ENCODE measurements around the gene CPED1.

CPED1 gene

GRCh38 chr7:121046009-121046408 is 57.5 kb downstream of the CPED1 start:
- no peak for DNase-seq (ENCODE audit: low read depth)
- TF ChIP-seq CTCF (conservative IDR thresholded peaks at IDR 0.05; ENCODE audit: low read depth, low read length) = no peak
- H3K4me3 ChIP-seq (ENCODE audit: low read depth, low read length) = no peak overlapping the region

GRCh38 chr7:121046893-121047468 is 58.5 kb downstream of the CPED1 start:
- no peak for TF ChIP-seq CTCF (conservative IDR thresholded peaks at IDR 0.05; ENCODE audit: low read depth, low read length)
- H3K4me3 ChIP-seq (ENCODE audit: low read depth, low read length) = no peak overlapping the region
- no peak for DNase-seq (ENCODE audit: low read depth)

GRCh38 chr7:121048195-121048594 is 59.7 kb downstream of the CPED1 start:
- H3K4me3 ChIP-seq (ENCODE audit: low read depth, low read length) = no peak overlapping the region
- TF ChIP-seq CTCF (conservative IDR thresholded peaks at IDR 0.05; ENCODE audit: low read depth, low read length) = no peak
- no peak for DNase-seq (ENCODE audit: low read depth)

DNA sequence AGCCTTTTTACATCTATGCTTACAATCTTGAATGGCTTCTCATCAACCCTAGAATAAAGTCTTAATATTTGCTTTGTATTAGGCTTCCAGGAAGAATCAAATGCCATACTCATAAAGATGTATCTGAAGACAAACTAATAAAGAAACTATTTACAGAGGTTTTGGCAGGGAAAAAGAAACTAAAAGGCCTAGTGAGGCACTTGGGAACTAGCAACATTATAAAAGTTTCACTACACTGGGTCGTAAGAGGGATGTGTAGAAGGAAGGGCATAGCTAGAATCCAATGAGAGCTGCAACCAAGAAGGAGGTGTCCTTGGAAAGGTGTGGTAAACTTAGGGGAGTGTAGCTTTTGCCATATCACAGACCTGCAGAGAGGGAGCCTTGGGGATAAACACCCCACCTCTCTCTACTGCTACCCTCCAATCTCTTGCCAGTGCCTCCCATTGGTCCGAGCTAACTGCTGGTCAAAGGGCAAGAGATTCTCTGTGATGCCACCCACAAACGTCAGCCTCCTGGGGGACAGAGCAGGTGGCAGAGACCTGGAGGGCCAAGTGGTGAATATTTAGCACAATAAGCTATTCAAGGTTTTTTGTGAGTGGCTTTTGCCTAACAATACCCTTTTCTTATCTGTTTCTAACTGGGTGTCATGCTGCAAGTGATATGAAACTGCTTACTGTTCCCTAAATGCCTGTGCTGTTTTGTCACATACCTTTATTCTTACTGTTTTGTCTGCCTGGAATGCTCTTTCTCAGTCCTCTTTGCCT is 60.7 kb downstream of the CPED1 start:
- TF ChIP-seq CTCF (conservative IDR thresholded peaks at IDR 0.05; ENCODE audit: low read depth, low read length) = no peak
- DNase-seq (ENCODE audit: low read depth) = no peak
- no peak overlapping the region for H3K4me3 ChIP-seq (ENCODE audit: low read depth, low read length)

DNA sequence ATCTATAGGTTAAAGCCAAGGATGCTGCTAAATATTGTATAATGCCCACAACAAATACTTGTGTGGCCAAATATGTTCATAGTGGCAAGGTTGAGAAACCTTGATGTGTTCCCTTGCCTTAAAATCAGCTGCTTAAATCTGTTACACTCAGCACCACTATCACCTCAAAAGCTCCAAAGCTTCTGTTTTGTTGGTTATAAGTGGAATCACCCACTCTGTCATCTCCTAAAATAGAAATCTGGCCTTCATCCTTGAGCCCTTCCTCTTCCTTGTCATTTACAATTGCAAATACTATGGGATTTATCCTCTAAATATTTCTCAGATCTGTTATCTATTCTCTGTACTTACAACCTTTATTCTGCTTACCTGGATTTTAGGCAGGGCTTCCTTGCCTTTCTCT is 61.4 kb downstream of the CPED1 start:
- no peak for DNase-seq (ENCODE audit: low read depth)
- H3K4me3 ChIP-seq (ENCODE audit: low read depth, low read length) = no peak overlapping the region
- no peak for TF ChIP-seq CTCF (conservative IDR thresholded peaks at IDR 0.05; ENCODE audit: low read depth, low read length)

GRCh38 chr7:121053219-121053618 is 64.7 kb downstream of the CPED1 start:
- no peak overlapping the region for H3K4me3 ChIP-seq (ENCODE audit: low read depth, low read length)
- DNase-seq (ENCODE audit: low read depth) = no peak
- TF ChIP-seq CTCF (conservative IDR thresholded peaks at IDR 0.05; ENCODE audit: low read depth, low read length) = no peak

GRCh38 chr7:121054925-121055324 is 66.4 kb downstream of the CPED1 start:
- H3K4me3 ChIP-seq (ENCODE audit: low read depth, low read length) = no peak overlapping the region
- TF ChIP-seq CTCF (conservative IDR thresholded peaks at IDR 0.05; ENCODE audit: low read depth, low read length) = no peak
- DNase-seq (ENCODE audit: low read depth) = no peak
